Vagina (tissue), 2 donors: ENCODE measurements around the gene KCND2.

ENCODE experiments used
- POLR2A ChIP-seq, 2 donors: fragments of 450-650 bp; IDR thresholded peaks; one replicate each; pipeline ENCODE4 v1.6.1; 2017; ENCODE audit warnings: antibody characterized with exemption in 2 of 2, mild to moderate bottlenecking in 2 of 2, moderate library complexity in 2 of 2
- TF ChIP-seq, protein P1 (sequence below), 3 experiments: fragments of 450-650 bp in 2 of 3; fragments of 200-600 bp in 1 of 3; sonication (generic) in 1 of 3; IDR thresholded peaks; one replicate each; pipeline ENCODE4 v1.5.1; 2017 to 2019; ENCODE audit warnings: antibody characterized with exemption in 3 of 3, mild to moderate bottlenecking in 2 of 3, moderate library complexity in 2 of 3

DNA sequence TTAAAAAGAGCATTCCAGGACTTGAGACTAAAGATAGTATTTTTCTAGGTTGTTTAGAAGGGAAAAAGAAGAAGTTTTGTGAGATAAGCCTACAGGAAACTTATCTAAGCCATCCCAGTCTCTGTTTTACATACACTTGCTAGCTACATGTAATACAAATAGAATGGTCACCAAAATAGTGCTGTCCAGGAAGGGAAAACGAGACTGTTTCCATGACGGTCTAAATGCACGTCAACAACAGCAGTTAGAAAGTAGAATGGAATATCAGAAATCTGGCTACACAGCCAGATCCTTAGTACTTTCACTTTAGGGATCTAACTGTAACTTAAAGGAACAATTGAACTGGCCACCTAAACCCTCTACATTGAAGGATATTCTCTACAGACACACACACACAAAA, 467.4 kb downstream of the KCND2 start:
- TF ChIP-seq, protein P1, sequence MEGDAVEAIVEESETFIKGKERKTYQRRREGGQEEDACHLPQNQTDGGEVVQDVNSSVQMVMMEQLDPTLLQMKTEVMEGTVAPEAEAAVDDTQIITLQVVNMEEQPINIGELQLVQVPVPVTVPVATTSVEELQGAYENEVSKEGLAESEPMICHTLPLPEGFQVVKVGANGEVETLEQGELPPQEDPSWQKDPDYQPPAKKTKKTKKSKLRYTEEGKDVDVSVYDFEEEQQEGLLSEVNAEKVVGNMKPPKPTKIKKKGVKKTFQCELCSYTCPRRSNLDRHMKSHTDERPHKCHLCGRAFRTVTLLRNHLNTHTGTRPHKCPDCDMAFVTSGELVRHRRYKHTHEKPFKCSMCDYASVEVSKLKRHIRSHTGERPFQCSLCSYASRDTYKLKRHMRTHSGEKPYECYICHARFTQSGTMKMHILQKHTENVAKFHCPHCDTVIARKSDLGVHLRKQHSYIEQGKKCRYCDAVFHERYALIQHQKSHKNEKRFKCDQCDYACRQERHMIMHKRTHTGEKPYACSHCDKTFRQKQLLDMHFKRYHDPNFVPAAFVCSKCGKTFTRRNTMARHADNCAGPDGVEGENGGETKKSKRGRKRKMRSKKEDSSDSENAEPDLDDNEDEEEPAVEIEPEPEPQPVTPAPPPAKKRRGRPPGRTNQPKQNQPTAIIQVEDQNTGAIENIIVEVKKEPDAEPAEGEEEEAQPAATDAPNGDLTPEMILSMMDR (IDR thresholded peaks at IDR 0.05) = no peak
- no peak for TF ChIP-seq POLR2A (IDR thresholded peaks at IDR 0.05)
